Retina (tissue), 1 donor: Measurements from ENCODE around the gene VKORC1.
A peak's percentile ranks its signal among the peaks of the same experiment; 100 is the strongest.

Experiments
- DNase-seq: peaks from one replicate; pipeline ENCODE4 v3.0.0-alpha.2; 2016

Gene VKORC1

DNA sequence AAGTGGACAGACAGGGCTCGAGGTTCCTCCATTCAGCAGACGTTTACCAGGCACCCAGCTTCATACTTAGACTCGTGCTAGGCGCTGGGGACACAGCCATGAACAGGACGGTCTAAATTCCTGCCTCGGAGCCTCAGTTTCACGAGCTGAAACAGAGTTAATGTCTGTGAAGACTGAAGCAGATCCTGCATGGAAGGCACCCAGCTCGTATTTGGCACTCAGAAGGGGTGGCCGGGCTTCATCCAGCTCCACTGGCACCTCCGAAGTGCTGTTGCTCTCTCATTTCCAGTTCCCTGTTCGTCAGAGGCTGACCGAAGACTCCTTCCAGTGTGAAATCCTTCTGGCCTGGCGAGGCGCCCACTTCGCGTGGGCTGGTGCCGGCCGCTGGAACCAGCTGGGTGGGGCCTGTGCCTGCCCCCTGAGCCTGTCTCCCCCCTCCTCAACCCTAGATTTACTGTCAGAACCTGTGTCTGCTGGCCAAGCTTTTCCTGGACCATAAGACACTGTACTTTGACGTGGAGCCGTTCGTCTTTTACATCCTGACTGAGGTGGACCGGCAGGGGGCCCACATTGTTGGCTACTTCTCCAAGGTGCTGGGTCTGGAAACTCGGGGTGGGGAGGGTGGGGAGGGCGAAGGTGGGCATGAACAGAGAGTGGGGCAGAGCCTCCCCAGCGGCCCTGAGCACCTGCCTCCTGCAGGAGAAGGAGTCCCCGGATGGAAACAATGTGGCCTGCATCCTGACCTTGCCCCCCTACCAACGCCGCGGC, 35.2 kb upstream of the VKORC1 start:
- no peak for DNase-seq

GRCh38 chr16:31128711-31129567, 34.3 kb upstream of the VKORC1 start:
- no peak for DNase-seq

DNA sequence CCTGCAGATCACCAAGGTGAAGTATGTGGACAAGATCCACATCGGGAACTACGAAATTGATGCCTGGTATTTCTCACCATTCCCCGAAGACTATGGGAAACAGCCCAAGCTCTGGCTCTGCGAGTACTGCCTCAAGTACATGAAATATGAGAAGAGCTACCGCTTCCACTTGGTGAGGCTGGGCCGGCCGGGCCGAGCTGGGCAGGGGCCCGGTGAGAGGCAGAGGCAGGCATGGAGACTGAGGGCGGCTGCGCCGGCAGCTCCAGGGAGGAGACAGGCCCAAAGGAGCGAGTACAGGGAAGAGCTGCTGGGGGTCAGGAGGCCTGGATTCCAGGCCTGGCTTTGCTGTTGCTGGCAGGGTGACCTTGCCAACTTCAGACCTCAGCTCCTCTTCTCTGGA, 32.6 kb upstream of the VKORC1 start:
- no peak for DNase-seq

DNA sequence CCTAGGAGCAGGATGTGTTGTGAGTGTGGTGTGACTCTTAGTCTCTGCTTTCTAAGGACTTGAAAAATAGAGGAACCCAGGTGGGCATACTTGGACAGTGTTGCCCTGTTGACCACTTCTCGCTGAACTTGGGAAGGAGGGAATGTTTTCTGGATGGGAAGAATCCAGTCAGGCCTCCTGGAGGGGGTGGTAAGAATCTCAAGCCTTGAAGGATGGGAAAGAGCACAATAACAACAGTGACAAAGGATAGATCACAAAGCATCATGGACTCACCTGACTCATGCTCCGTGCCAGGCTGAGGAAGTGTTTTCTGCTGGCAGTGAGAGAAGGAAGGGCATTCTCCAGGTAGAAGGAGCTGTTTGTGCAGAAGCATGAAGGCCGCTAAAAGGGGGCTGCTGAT, 31.2 kb upstream of the VKORC1 start:
- no peak for DNase-seq

DNA sequence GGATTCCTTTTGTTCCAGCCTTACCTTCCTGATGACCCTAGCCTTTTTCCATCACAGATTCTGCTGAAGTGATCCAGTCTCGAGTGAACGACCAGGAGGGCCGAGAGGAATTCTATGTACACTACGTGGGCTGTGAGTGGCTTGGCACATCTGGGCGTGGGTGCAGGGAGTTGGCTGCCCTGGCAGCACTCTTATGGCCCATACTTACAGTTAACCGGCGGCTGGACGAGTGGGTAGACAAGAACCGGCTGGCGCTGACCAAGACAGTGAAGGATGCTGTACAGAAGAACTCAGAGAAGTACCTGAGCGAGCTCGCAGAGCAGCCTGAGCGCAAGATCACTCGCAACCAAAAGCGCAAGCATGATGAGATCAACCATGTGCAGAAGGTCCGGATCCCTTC, 25.5 kb upstream of the VKORC1 start:
- DNase-seq: no peak

- no peak for DNase-seq
Observed at GRCh38 chr16:31118223-31119155, 23.9 kb upstream of the VKORC1 start.

DNA sequence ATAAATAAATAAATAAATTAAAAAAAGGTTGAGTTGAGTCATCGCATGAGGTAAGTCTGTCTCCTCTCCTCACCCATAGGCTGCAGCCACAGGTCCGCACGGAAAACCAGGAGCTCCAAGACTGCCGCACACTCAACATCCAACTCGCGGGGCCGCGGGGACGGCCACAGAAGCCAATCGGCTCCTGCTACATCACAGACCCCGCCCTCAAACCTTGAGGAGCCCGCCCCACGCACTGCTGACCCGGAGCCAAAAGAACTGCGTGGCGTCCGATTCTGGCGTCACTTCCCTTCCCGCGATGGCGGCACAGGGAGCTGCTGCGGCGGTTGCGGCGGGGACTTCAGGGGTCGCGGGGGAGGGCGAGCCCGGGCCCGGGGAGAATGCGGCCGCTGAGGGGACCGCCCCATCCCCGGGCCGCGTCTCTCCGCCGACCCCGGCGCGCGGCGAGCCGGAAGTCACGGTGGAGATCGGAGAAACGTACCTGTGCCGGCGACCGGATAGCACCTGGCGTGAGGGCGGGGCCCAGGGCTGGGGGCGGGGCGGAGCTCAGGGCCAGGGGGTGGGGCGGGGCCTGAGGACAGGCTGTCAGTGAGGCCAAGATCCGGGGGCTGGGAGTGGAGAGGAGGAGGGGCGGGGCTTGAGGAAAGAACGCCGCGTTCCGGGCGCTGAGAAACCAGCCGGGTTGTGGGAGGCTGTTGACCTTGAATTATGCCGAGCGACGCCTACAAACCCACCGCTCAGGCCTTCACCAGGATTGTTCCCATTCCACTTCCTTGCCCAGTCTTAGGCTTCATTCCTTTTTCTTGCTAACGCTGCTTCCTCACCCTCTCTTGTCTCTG, 23.0 kb upstream of the VKORC1 start, which contains the start of gene KAT8:
TSS of gene KAT8 (plus strand) at position 281 of the 839 bp plus-strand sequence. CDS start at position 299, 18 bp downstream.
- peak; percentile 98 for DNase-seq

GRCh38 chr16:31114468-31114867, 19.9 kb upstream of the VKORC1 start:
- no peak for DNase-seq

DNA sequence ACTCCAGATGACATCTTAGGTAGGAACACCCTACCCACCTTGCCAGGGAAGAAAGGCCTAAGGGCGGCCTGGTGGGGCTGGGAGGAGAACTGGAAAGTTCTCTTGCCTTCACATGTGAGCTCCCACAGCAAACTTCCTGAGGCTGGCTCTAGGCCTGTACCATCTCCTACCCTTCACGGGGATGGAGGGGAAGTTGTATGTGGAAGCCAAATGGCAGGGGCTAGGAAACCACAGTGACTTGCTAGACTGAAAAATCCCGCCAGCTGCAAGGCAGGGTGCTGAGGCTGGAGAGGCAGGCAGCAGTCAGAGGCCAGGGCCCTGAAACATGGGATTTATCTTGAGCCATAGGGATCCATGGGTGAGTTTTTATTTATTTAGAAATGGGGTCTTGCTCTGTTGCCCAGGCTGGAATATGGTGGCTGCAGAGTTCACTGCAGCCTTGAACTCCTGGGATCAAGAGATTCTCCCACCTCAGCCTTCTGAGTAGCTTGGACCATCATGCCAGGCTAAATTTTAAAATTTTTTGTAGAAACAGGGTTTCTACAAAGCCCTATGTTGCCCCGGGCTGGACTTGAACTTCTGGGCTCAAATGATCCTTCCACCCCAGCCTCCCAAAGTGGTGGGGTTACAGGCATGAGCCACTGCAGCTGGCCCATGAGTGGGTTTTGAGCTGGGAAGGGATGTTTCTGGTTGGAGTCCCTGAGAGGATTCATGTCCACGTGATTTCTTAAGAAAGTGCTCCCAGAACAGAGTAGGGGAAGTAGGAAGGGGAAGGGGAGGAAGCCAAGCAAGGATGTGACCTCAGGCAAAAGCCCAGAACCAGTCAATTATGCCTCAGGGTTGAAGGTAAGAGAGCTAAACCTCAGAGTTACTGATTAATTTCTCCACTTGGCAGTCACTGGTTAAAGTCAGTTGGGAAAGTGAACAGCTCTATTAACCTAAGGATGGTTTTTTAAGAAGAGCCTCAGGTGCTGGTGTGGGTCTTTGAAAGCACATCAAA, 18.8 kb upstream of the VKORC1 start:
- no peak for DNase-seq

DNA sequence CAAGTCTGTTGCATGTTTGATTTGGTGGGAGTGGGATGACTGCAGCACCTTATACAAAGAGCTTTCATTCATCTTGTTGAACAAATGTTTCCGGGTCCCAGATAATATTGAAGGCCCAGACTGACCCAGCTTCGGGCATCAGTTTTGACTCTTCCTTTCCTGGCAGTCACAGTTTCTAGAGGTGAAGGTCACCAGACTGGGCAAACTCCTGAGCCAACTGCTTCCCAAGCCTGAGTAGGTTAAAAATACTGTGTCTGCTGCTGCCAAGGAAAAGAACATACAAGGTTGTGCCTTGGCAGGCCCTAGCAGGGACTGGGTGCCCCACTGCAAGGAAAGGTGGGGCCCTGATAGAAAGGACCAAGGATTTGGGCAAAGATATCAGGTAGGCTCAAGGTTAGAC, 18.1 kb upstream of the VKORC1 start:
- DNase-seq: no peak

GRCh38 chr16:31111881-31112466, 17.4 kb upstream of the VKORC1 start:
- no peak for DNase-seq

DNA sequence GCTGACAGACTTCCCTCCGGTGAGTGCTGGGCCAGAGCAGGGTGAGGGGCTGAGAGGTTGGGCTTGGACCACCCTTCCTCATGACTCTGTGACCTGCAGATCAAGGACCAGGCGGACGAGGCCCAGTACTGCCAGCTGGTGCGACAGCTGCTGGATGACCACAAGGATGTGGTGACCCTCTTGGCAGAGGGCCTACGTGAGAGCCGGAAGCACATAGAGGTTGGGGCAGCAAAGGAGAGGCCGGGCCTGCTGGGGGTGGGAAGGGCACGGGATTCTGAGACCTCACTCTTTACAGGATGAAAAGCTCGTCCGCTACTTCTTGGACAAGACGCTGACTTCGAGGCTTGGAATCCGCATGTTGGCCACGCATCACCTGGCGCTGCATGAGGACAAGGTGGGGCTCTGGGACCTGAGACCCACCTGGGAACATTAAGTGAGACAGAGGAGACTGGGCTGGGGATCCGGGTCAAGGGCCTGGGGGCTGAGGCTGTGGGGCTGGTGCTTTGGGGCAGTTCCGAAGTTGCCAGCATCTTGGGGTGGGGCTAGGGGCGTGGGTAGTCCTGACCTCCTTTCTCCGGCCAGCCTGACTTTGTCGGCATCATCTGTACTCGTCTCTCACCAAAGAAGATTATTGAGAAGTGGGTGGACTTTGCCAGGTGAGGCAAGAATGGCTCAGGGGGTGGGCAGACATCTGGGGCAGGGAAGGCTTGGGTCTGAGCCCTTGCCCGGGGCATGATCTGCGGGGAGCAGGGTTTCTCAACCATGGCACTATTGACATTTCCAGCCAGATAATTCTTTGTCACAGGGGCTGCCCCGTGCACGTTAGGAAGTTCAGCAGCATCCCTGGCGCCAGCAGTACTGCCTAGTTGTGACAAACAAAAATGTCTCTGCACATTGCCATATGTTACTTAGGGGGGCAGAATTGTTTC, 15.8 kb upstream of the VKORC1 start:
- DNase-seq: no peak

GRCh38 chr16:31109622-31110021, 15.0 kb upstream of the VKORC1 start:
- no peak for DNase-seq

GRCh38 chr16:31108794-31109558, 14.4 kb upstream of the VKORC1 start:
- no peak for DNase-seq

- peak; percentile 88 for DNase-seq
Observed at GRCh38 chr16:31108035-31108793, 13.6 kb upstream of the VKORC1 start, which contains the start of gene BCKDK. TSS of gene BCKDK (plus strand) at chr16:31108386. CDS start at chr16:31109224, 838 bp downstream.

GRCh38 chr16:31107465-31107867, 12.9 kb upstream of the VKORC1 start:
- no peak for DNase-seq
